K562 (cell line): ENCODE data around the gene GUK1. TPM values are rescaled to one million over a fixed set of nuclear protein-coding genes. Genes with fewer than 3 reads are reported as not detected.

Source experiments
- BMI1 ChIP-seq: fragments of 150-350 bp; IDR thresholded peaks from 2 replicates; pipeline ENCODE4 v1.6.1; 2014; ENCODE audit warnings: low read length
- CC2D1A ChIP-seq: fragments of 450-650 bp; IDR thresholded peaks from 2 replicates; pipeline ENCODE4 v1.6.1; 2017; ENCODE audit warnings: mild to moderate bottlenecking
- CCAR2 ChIP-seq: fragments of 200-400 bp; formaldehyde crosslinking; IDR thresholded peaks from 2 replicates; pipeline ENCODE4 v1.6.1; 2017; ENCODE audit warnings: mild to moderate bottlenecking, low read depth, low read length
- CHD2 ChIP-seq: IDR thresholded peaks from 2 replicates; pipeline ENCODE4 v1.6.1; 2011; ENCODE audit warnings: low read depth, low read length
- CXXC5 ChIP-seq: fragments of 250-450 bp; sonication (Bioruptor Pico); IDR thresholded peaks from 2 replicates; pipeline ENCODE4 v1.8.0; 2022; ENCODE audit warnings: inconsistent platforms, mild to moderate bottlenecking, moderate library complexity
- DMBX1 ChIP-seq: fragments of 250-450 bp; sonication (Bioruptor Pico); IDR thresholded peaks from 2 replicates; pipeline ENCODE4 v1.8.0; 2022; ENCODE audit warnings: inconsistent platforms, mild to moderate bottlenecking, moderate library complexity, borderline replicate concordance
- FOXK2 ChIP-seq, 2 experiments: fragments of 450-650 bp; IDR thresholded peaks in 1 of 2; conservative IDR thresholded peaks in 1 of 2; 2 replicates each; pipeline ENCODE4 v1.6.1; 2016; ENCODE audit warnings: low read depth in 2 of 2, mild to moderate bottlenecking in 1 of 2
- GABPB1 ChIP-seq: sonication (generic); formaldehyde crosslinking; IDR thresholded peaks from 2 replicates; pipeline ENCODE4 v1.8.0; 2022; ENCODE audit warnings: mild to moderate bottlenecking, missing genetic modification reagents
- GABPB2 ChIP-seq: fragments of 250-450 bp; sonication (Bioruptor Pico); conservative IDR thresholded peaks from 2 replicates; pipeline ENCODE4 v1.5.1; 2021; ENCODE audit warnings: mild to moderate bottlenecking
- GATAD2B ChIP-seq: fragments of 450-650 bp; IDR thresholded peaks from 2 replicates; pipeline ENCODE4 v1.6.1; 2017; ENCODE audit warnings: mild to moderate bottlenecking, borderline replicate concordance
- GTF2F1 ChIP-seq: IDR thresholded peaks from 2 replicates; pipeline ENCODE4 v1.6.1; 2011; ENCODE audit warnings: low read depth, low read length, improper control_type of control experiment
- HNRNPUL1 ChIP-seq: fragments of 200-400 bp; formaldehyde crosslinking; IDR thresholded peaks from 2 replicates; pipeline ENCODE4 v1.6.1; 2017; ENCODE audit warnings: low read length
- KAT2B ChIP-seq: IDR thresholded peaks from one replicate; pipeline ENCODE4 v1.6.1; 2012; ENCODE audit warnings: low read depth, mild to moderate bottlenecking, control low read depth, inconsistent platforms, low read length, moderate library complexity
- MCM7 ChIP-seq, 2 experiments: fragments of 450-650 bp; IDR thresholded peaks; 2 replicates each; pipeline ENCODE4 v1.6.1; 2016 to 2018
- MYC ChIP-seq, 2 experiments: fragments of 250-450 bp in 1 of 2; sonication (Bioruptor Pico) in 1 of 2; IDR thresholded peaks; 2 replicates each; pipeline versions ENCODE4 v1.5.1 to v1.6.1; 2012 to 2021; ENCODE audit warnings: low read depth in 2 of 2, borderline replicate concordance in 1 of 2, improper control_type of control experiment in 1 of 2, low read length in 1 of 2, mild to moderate bottlenecking in 1 of 2, moderate library complexity in 1 of 2
- NUFIP1 ChIP-seq: fragments of 450-650 bp; IDR thresholded peaks from 2 replicates; pipeline ENCODE4 v1.6.1; 2018; ENCODE audit not compliant: partially characterized antibody
- PHB ChIP-seq: fragments of 250-450 bp; sonication (Bioruptor Pico); IDR thresholded peaks from 2 replicates; pipeline ENCODE4 v1.5.0; 2021
- RBFOX2 ChIP-seq: fragments of 200-400 bp; formaldehyde crosslinking; IDR thresholded peaks from 2 replicates; pipeline ENCODE4 v1.6.1; 2017; ENCODE audit warnings: low read depth, mild to moderate bottlenecking, low read length, moderate library complexity
- SAFB ChIP-seq: fragments of 200-400 bp; formaldehyde crosslinking; IDR thresholded peaks from 2 replicates; pipeline ENCODE4 v1.6.1; 2017; ENCODE audit warnings: low read depth, low read length, borderline replicate concordance
- SAP30 ChIP-seq: fragments of 200-600 bp; sonication (generic); IDR thresholded peaks from 2 replicates; pipeline ENCODE4 v1.6.1; 2012; ENCODE audit warnings: borderline replicate concordance, low read depth, mild to moderate bottlenecking, moderate library complexity, low read length, control low read depth, inconsistent platforms; ENCODE audit not compliant: insufficient read depth, poor library complexity, severe bottlenecking
- SMARCA5 ChIP-seq: fragments of 450-650 bp; IDR thresholded peaks from 2 replicates; pipeline ENCODE4 v1.6.1; 2016
- TEAD1 ChIP-seq, 2 experiments: fragments of 450-650 bp in 1 of 2; sonication (generic) in 1 of 2; formaldehyde crosslinking; IDR thresholded peaks; 2 replicates each; pipeline versions ENCODE4 v1.4.0 to v1.8.0; 2020 to 2022; ENCODE audit warnings: mild to moderate bottlenecking in 2 of 2, missing genetic modification reagents in 1 of 2
- TFAP4 ChIP-seq: sonication (generic); formaldehyde crosslinking; IDR thresholded peaks from 2 replicates; pipeline ENCODE4 v1.8.0; 2022; ENCODE audit warnings: missing genetic modification reagents, mild to moderate bottlenecking, moderate library complexity, borderline replicate concordance
- TOE1 ChIP-seq, 2 experiments: fragments of 450-650 bp in 1 of 2; sonication (generic) in 1 of 2; formaldehyde crosslinking in 1 of 2; IDR thresholded peaks; 2 replicates each; pipeline versions ENCODE4 v1.7.1 to v1.8.0; 2016 to 2022; ENCODE audit warnings: borderline replicate concordance in 2 of 2, mild to moderate bottlenecking in 2 of 2, antibody characterized with exemption in 1 of 2, inconsistent platforms in 1 of 2, low read depth in 1 of 2, missing genetic modification reagents in 1 of 2, moderate library complexity in 1 of 2
- ZBTB5 ChIP-seq: fragments of 450-650 bp; IDR thresholded peaks from 2 replicates; pipeline ENCODE4 v1.6.1; 2017; ENCODE audit warnings: antibody characterized with exemption
- ZC3H8 ChIP-seq: fragments of 450-650 bp; IDR thresholded peaks from 2 replicates; pipeline ENCODE4 v1.6.1; 2017
- ZSCAN32 ChIP-seq: fragments of 450-650 bp; formaldehyde crosslinking; IDR thresholded peaks from 2 replicates; pipeline ENCODE4 v1.4.0; 2020; ENCODE audit warnings: mild to moderate bottlenecking, moderate library complexity
- polyA plus RNA-seq, 8 experiments: library from polyadenylated mRNA; depleted of rRNA in 4 of 8; stranded (reverse) in 5 of 8; unstranded in 3 of 8; fragments of >200 nt; fragmentation: Nextera tagmentation in 2 of 8; fragmentation: Illumina TruSeq in 1 of 8; extraction: Ambion mirVana in 2 of 8; extraction: Trizol in 1 of 8; gene quantifications; 2 replicates each; pipeline versions ENCODE4 v1.2.1 to v1.2.3, GENCODE V29; 2011 to 2014; ENCODE audit warnings: inconsistent platforms in 1 of 8, missing spikeins in 1 of 8
- total RNA-seq, 7 experiments: library from RNA; depleted of rRNA in 6 of 7; stranded (reverse); fragments of >200 nt in 6 of 7; fragmentation: Illumina TruSeq in 2 of 7; extraction: Trizol in 2 of 7; gene quantifications; 2 replicates each; pipeline versions ENCODE4 v1.2.1 to v1.2.3, GENCODE V29; 2011 to 2021; ENCODE audit warnings: low replicate concordance in 1 of 7

Gene GUK1
- total and polyA plus RNA-seq, 9 of the 15 experiments (the other 6 are each of a cell fraction or from before 2014, with no cell fraction given), result 7.0 to 331 (median 132) TPM

- no peak for TF ChIP-seq CHD2
- TF ChIP-seq SMARCA5, result no peak
- peak; percentile 95 for TF ChIP-seq SAP30
- 0 out of 2 replicates have a peak, but pooled peaks have one; percentile 8 for TF ChIP-seq PHB (CRISPR knock-in tag)
- TF ChIP-seq CC2D1A, result no peak
- TF ChIP-seq FOXK2 (conservative IDR thresholded peaks at IDR 0.05 in 1 of 2, IDR thresholded peaks at IDR 0.05 in 1 of 2; ENCODE audit: low read depth in 2 of 2), result peak; percentile 78 to 79; a peak in 2 of 4 replicates
- TF ChIP-seq DMBX1 (CRISPR knock-in tag), result no peak
- TF ChIP-seq SAFB, result peak; percentile 31; the same call in 1 of the 2 replicates
- TF ChIP-seq KAT2B, result no peak
- TF ChIP-seq MCM7 (IDR thresholded peaks at IDR 0.05), result no peak
- peak; percentile 91 for TF ChIP-seq TFAP4
- TF ChIP-seq TEAD1 (CRISPR knock-in tag; IDR thresholded peaks at IDR 0.05), result peak in 1 of 2 experiments; percentile 74; a peak in 2 of 4 replicates
- no peak for TF ChIP-seq CCAR2
- TF ChIP-seq RBFOX2, result peak; percentile 91
- TF ChIP-seq GABPB2 (CRISPR knock-in tag), result no peak
- no peak for TF ChIP-seq ZC3H8
- peak; percentile 74; the same call in 1 of the 2 replicates for TF ChIP-seq TOE1 (IDR thresholded peaks at IDR 0.05; ENCODE audit: borderline replicate concordance)
- no peak for TF ChIP-seq TOE1 (CRISPR knock-in tag; IDR thresholded peaks at IDR 0.05; ENCODE audit: borderline replicate concordance, low read depth)
- no peak for TF ChIP-seq GTF2F1
- peak; percentile 96 for TF ChIP-seq CXXC5 (CRISPR knock-in tag)
- TF ChIP-seq NUFIP1, result peak; percentile 77
- no peak for TF ChIP-seq BMI1
- TF ChIP-seq MYC (IDR thresholded peaks at IDR 0.05; ENCODE audit: low read depth, low read length), result peak; percentile 77; the same call in 1 of the 2 replicates
- no peak for TF ChIP-seq MYC (CRISPR knock-in tag; IDR thresholded peaks at IDR 0.05; ENCODE audit: borderline replicate concordance, low read depth)
- TF ChIP-seq GABPB1 (CRISPR knock-in tag), result peak; percentile 84; the same call in 1 of the 2 replicates
- no peak for TF ChIP-seq HNRNPUL1
- 0 out of 2 replicates have a peak, but pooled peaks have one; percentile 38 for TF ChIP-seq ZBTB5
- TF ChIP-seq GATAD2B, result no peak
- TF ChIP-seq ZSCAN32 (CRISPR knock-in tag), result no peak
These were observed at the start of gene GUK1 (continued) for GRCh38 chr1:228139931-228140723.
